ENCODE data around the gene ACSL6. TPM values are rescaled to one million over a fixed set of nuclear protein-coding genes. Genes with fewer than 3 reads are reported as not detected.
"Not testable (repeated sequence)": the region's sequence is repeated elsewhere in the genome, so short reads cannot be mapped to it uniquely, and the experiment has no call there.

Gene ACSL6
- total RNA-seq, 2 donors from 2014 or later, result 5.9 to 8.2 TPM

- Mint-ChIP-seq H3K27me3 (ENCODE audit: low read depth) (no peaks in the 10 kb centered on the region), H3K4me1 (ENCODE audit: low read depth) (no peaks in the 10 kb centered on the region), H3K36me3 (ENCODE audit: insufficient read depth in 2 of 2) (peaks cover 0 to 2% of the 10 kb centered on the region in 2 donors), H3K9me3 (no peaks in the 10 kb centered on the region), H3K27ac (no peak overlapping the region), H3K4me3 (no peak overlapping the region)
- ATAC-seq (replicated peaks in 1 of 2) (no peak), DNase-seq (no peak)
Measured at GRCh38 chr5:131944702-131945550, 66.5 kb downstream of the ACSL6 start.

- no peak for ATAC-seq (replicated peaks in 1 of 2)
- no peaks in the 10 kb centered on the region for H3K27me3 Mint-ChIP-seq (ENCODE audit: low read depth)
- H3K27ac Mint-ChIP-seq, result no peak overlapping the region
- peaks cover 0 to 2% of the 10 kb centered on the region in 2 donors for H3K36me3 Mint-ChIP-seq (ENCODE audit: insufficient read depth in 2 of 2)
- no peaks in the 10 kb centered on the region for H3K4me1 Mint-ChIP-seq (ENCODE audit: low read depth)
- H3K4me3 Mint-ChIP-seq, result no peak overlapping the region
- no peaks in the 10 kb centered on the region for H3K9me3 Mint-ChIP-seq
- no peak for DNase-seq
Measured at GRCh38 chr5:131943916-131944315, 67.5 kb downstream of the ACSL6 start.

- Mint-ChIP-seq H3K27ac (no peak overlapping the region), H3K4me3 (no peak overlapping the region), H3K9me3 (no peaks in the 10 kb centered on the region), H3K36me3 (ENCODE audit: insufficient read depth in 2 of 2) (peaks cover 0 to 2% of the 10 kb centered on the region in 2 donors), H3K4me1 (ENCODE audit: low read depth) (no peaks in the 10 kb centered on the region), H3K27me3 (ENCODE audit: low read depth) (no peaks in the 10 kb centered on the region)
- ATAC-seq (replicated peaks in 1 of 2) (no peak), DNase-seq (no peak)
Measured at GRCh38 chr5:131942016-131942415, 69.4 kb downstream of the ACSL6 start.

GRCh38 chr5:131939690-131940345 is 71.6 kb downstream of the ACSL6 start:
- no peak overlapping the region for H3K4me3 Mint-ChIP-seq
- ATAC-seq (replicated peaks in 1 of 2) (no peak), DNase-seq (no peak)
- H3K4me1 Mint-ChIP-seq (ENCODE audit: low read depth), result peaks cover 10% of the 10 kb centered on the region
- no peak overlapping the region for H3K27ac Mint-ChIP-seq
- H3K27me3 Mint-ChIP-seq (ENCODE audit: low read depth), result no peaks in the 10 kb centered on the region
- peaks cover 0 to 2% of the 10 kb centered on the region in 2 donors for H3K36me3 Mint-ChIP-seq (ENCODE audit: insufficient read depth in 2 of 2)
- peaks cover 0 to 1% of the 10 kb centered on the region in 2 donors for H3K9me3 Mint-ChIP-seq

- Mint-ChIP-seq H3K27ac (no peak overlapping the region), H3K4me1 (ENCODE audit: low read depth) (peaks cover 10% of the 10 kb centered on the region), H3K9me3 (peaks cover 18 to 20% of the 10 kb centered on the region in 2 donors), H3K4me3 (no peak overlapping the region), H3K27me3 (ENCODE audit: low read depth) (no peaks in the 10 kb centered on the region), H3K36me3 (ENCODE audit: insufficient read depth in 2 of 2) (peaks cover 13 to 22% of the 10 kb centered on the region in 2 donors)
- DNase-seq (no peak), ATAC-seq (replicated peaks in 1 of 2) (no peak)
Measured at GRCh38 chr5:131932235-131932634, 79.2 kb downstream of the ACSL6 start.

- ATAC-seq (replicated peaks in 1 of 2) (no peak), DNase-seq (no peak)
- Mint-ChIP-seq H3K9me3 (peaks cover 21 to 26% of the 10 kb centered on the region in 2 donors), H3K4me1 (ENCODE audit: low read depth) (no peaks in the 10 kb centered on the region), H3K27me3 (ENCODE audit: low read depth) (no peaks in the 10 kb centered on the region), H3K27ac (no peak overlapping the region), H3K4me3 (no peak overlapping the region), H3K36me3 (ENCODE audit: insufficient read depth in 2 of 2) (peaks cover 18 to 29% of the 10 kb centered on the region in 2 donors)
Measured at GRCh38 chr5:131928957-131929356, 82.5 kb downstream of the ACSL6 start.

- H3K4me3 Mint-ChIP-seq, result no peak overlapping the region
- H3K4me1 Mint-ChIP-seq (ENCODE audit: low read depth), result no peaks in the 10 kb centered on the region
- peaks cover 21 to 26% of the 10 kb centered on the region in 2 donors for H3K9me3 Mint-ChIP-seq
- H3K27ac Mint-ChIP-seq, result no peak overlapping the region
- DNase-seq (no peak), ATAC-seq (replicated peaks in 1 of 2) (no peak)
- peaks cover 18 to 27% of the 10 kb centered on the region in 2 donors for H3K36me3 Mint-ChIP-seq (ENCODE audit: insufficient read depth in 2 of 2)
- H3K27me3 Mint-ChIP-seq (ENCODE audit: low read depth), result no peaks in the 10 kb centered on the region
Measured at GRCh38 chr5:131926168-131926567, 85.3 kb downstream of the ACSL6 start.

- H3K27me3 Mint-ChIP-seq (ENCODE audit: low read depth), result no peaks in the 10 kb centered on the region
- H3K27ac Mint-ChIP-seq, result no peak overlapping the region
- DNase-seq, result no peak
- H3K4me3 Mint-ChIP-seq, result no peak overlapping the region
- H3K4me1 Mint-ChIP-seq (ENCODE audit: low read depth), result no peaks in the 10 kb centered on the region
- no peaks in the 10 kb centered on the region for H3K36me3 Mint-ChIP-seq (ENCODE audit: insufficient read depth in 2 of 2)
- ATAC-seq (replicated peaks in 1 of 2), result no peak
- peaks cover 0 to 2% of the 10 kb centered on the region in 2 donors for H3K9me3 Mint-ChIP-seq
Measured at GRCh38 chr5:131916481-131916880, 95.0 kb downstream of the ACSL6 start.

- DNase-seq (no peak), ATAC-seq (replicated peaks in 1 of 2) (no peak)
- H3K4me3 Mint-ChIP-seq, result no peak overlapping the region
- no peaks in the 10 kb centered on the region for H3K4me1 Mint-ChIP-seq (ENCODE audit: low read depth)
- peaks cover 2 to 3% of the 10 kb centered on the region in 2 donors for H3K9me3 Mint-ChIP-seq
- no peak overlapping the region for H3K27ac Mint-ChIP-seq
- H3K36me3 Mint-ChIP-seq (ENCODE audit: insufficient read depth in 2 of 2), result no peaks in the 10 kb centered on the region
- H3K27me3 Mint-ChIP-seq (ENCODE audit: low read depth), result no peaks in the 10 kb centered on the region
Measured at GRCh38 chr5:131914472-131914871, 97.0 kb downstream of the ACSL6 start.

- Mint-ChIP-seq H3K27me3 (ENCODE audit: low read depth) (no peaks in the 10 kb centered on the region), H3K4me1 (ENCODE audit: low read depth) (no peaks in the 10 kb centered on the region), H3K27ac (no peak overlapping the region), H3K9me3 (peaks cover 1 to 3% of the 10 kb centered on the region in 2 donors), H3K4me3 (no peak overlapping the region), H3K36me3 (ENCODE audit: insufficient read depth in 2 of 2) (no peaks in the 10 kb centered on the region)
- DNase-seq (no peak), ATAC-seq (replicated peaks in 1 of 2) (no peak)
Measured at GRCh38 chr5:131913603-131914002, 97.9 kb downstream of the ACSL6 start.

- Mint-ChIP-seq H3K9me3 (peaks cover 16 to 24% of the 10 kb centered on the region in 2 donors), H3K27ac (no peak overlapping the region), H3K27me3 (ENCODE audit: low read depth) (no peaks in the 10 kb centered on the region), H3K4me1 (ENCODE audit: low read depth) (peaks cover 20% of the 10 kb centered on the region), H3K36me3 (ENCODE audit: insufficient read depth in 2 of 2) (peaks cover 24% of the 10 kb centered on the region in 2 donors), H3K4me3 (no peak overlapping the region)
- peak in 1 of 2 donors; percentile 24 for ATAC-seq (replicated peaks in 1 of 2)
- DNase-seq, result no peak
Measured at GRCh38 chr5:131906668-131907067, 104.8 kb downstream of the ACSL6 start.

- peaks cover 20 to 28% of the 10 kb centered on the region in 2 donors for H3K9me3 Mint-ChIP-seq
Measured at GRCh38 chr5:131902266-131902665, 109.2 kb downstream of the ACSL6 start.

More at GRCh38 chr5:131902266-131902665, 109.2 kb downstream of the ACSL6 start:
- H3K4me3 Mint-ChIP-seq; DNase-seq; H3K27me3 Mint-ChIP-seq (ENCODE audit: low read depth); H3K27ac Mint-ChIP-seq: not testable (repeated sequence)
- ATAC-seq (replicated peaks in 1 of 2), result peak in 1 of 2 donors; percentile 39
- Mint-ChIP-seq H3K36me3 (ENCODE audit: insufficient read depth in 2 of 2) (peaks cover 24 to 31% of the 10 kb centered on the region in 2 donors), H3K4me1 (ENCODE audit: low read depth) (peaks cover 20% of the 10 kb centered on the region)
